GM19463 (cell line): ENCODE data around the gene CYP19A1.

Source experiments
- ATAC-seq: cut with Tn5 transposase; IDR thresholded peaks from one replicate; pipeline ENCODE4 v1.9.1; 2021; ENCODE audit warnings: mild to moderate bottlenecking, moderate library complexity; ENCODE audit not compliant: unreplicated experiment

CYP19A1 gene

DNA sequence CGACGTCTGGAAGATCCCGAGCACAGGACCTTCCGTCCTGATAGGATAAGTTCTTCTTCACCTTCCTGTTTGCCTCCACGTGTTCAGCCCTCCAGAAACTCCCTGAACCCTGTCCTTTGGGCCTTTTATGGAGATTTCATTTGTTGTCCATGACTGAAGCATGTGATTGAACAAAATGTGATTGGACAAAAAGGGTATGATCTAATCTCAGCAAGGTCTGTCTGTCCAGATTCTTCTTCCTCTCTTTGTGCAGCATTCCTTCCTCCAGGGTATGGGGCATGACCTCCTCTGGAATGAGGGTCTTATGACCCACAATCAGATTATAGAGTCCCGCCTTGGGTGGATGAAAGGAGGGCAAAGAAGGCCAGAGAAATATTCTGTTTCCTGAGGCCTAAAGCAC, at the start of gene CYP19A1:
TSS of gene CYP19A1 (minus strand) at position 101 of the 400 bp plus-strand sequence. CDS start 95,684 bp downstream, outside the sequence.
- ATAC-seq: no peak

DNA sequence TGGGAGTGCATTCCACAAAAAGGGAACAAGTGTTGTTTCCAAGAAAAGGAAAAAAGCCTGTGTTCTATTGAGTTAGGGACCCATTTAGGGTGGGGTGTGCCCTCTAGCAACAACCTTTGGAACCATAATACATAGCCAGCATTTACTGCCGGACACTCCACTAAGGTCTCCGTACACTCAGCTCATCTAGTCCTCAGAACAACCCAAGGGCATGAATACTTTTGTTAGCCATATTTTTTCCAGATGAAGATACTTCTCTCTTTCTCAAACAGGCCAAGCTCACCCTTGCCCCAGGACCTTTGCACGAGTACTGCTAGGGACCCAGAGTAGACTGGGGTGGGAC, 49.3 kb upstream of the CYP19A1 start:
- no peak for ATAC-seq

DNA sequence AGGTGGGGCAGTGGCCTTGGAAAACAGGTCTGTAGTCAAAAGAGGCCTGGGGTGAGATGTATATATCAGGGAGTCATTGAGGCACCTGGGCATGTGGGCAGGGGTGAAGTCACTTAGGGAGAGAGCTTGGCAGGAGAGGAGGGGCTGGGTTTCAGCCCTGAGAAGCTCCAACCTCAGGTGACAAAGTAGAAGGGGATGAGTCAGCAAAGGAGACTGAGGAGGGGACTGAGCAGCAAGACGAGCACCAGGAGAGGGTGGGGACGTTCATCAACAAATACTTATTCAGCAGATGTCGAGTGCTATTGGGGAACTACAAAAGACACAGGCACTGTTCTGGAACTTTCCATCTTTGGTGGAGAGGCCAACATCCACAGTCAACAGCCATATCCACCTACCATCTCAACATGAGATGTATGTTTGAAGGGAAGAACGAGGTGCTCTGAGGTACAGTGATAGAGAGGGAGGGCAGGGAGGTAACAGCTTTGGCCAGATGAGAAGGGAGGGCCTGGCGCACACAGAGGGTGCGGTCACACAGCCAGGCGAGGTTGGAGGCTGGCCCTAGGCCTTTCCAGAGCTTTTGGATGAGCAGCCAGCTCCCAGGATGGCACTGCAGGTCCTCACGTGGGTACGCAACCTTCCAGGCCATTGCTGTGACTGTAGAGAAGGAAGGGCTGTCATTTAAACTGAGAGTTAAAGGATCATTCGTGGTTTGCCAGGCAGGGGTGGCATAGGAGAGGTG, 48.7 kb upstream of the CYP19A1 start:
- no peak for ATAC-seq

DNA sequence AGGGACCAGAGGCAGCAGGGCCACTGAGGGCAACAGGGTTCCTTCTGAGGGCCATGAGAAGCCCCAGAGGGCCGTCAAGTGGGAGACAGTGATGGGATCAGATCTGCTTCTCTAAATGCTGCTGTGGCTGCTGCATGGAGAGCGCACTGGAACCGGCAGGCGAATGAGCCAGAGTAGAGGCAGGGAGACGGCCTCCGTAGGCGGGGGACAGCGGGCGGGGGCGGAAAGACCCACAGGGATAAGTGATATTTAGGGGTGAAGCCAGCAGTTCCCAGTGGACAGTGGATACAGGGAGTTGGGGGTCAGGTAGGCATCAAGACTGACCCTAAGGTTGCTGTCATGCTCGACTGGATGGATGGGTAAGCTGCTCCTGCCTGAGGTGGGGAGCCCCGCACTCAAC, 48.1 kb upstream of the CYP19A1 start:
- no peak for ATAC-seq

DNA sequence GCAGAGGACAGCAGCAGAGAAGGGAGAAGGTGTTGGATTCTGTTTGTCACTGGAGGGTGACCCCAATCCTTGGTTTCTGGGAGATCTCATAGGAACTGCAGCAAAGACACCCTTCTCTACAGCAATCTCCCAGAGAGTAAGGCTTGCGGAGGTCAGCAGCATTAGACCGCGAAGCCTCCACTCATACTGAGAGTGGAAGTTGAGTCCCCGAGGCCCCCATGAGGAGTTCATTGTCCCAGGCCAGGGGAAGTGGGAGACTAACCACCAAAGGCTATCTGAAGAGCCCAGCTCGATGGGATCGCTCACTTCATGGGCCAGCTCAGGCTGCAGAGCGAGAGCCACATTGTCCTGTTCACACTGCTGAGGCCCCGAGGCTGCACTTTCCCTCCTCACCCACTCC, 47.6 kb upstream of the CYP19A1 start:
- ATAC-seq: no peak

DNA sequence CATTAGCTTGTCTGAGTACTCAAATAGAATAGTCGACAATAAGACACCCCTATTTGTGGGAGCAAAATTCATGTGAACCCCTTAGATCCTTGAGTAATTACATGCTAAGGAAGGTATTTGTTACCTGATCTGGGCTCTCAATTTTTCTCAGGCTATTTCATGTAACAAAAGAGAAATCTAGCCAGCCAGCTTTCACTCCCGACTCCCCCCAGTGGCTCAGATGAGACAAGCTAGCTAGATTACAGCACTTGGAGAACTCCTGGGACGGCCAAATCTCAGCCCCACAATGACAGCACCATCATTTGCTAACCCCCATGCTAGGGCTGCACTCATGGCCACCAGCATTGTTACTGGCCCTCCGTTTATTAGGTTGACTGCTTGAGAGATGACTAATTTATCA, 44.4 kb upstream of the CYP19A1 start:
- ATAC-seq: no peak

DNA sequence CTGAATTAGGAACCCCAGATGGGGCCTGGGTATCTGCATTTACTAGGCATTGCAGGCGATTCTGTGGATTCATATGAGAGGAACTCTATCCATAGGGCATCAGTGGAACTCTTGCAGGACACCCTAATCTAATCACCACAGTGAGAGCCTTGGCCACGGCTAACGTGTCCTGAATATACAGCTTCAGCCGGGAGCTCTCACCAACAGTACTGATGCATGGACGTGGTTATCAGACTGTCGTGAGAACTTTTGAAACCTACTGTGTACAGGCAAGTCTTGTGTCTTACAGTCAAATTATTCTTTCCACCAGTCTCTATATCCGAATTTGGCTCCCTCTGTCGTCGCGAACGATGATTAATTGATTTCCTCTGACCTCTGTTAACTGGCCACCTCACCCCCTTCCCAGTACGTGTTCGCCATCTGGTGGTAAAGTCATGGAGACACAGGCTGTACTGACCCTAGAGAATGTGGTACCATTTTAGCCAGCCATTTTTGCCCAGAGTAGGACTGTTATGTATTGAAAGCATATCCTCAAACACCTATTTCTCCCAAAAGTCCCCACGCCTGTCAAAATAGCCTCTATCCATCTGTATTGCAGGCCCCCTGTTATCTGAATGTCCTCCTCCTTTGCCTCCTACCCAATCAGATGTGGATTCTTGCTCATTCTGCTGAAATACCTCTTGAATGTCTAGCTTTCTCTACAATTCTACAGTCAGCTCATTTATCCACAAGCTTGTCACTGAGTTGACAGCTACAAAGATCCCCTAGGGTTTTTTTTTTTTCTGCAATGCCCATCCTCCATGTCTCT, 42.8 kb upstream of the CYP19A1 start:
- ATAC-seq: peak; percentile 88

DNA sequence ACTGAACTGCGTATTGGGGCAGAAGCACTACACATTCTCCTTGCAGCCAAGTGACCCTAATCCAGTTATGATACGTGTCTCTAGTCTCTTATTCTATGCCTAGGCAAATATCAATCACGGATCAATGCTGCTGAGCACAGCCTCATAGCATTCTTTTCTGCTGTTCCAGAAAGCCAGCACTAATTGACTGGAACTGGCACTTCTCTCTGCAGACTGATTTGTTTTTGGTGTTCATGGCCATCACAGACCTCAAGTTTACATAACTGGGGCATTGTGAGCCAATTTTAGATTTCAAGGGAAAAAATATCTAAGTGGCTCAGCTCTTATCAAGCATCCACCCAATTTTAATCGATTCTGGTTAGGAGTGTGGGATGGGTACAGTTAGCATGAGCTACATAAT, 41.0 kb upstream of the CYP19A1 start:
- no peak for ATAC-seq

DNA sequence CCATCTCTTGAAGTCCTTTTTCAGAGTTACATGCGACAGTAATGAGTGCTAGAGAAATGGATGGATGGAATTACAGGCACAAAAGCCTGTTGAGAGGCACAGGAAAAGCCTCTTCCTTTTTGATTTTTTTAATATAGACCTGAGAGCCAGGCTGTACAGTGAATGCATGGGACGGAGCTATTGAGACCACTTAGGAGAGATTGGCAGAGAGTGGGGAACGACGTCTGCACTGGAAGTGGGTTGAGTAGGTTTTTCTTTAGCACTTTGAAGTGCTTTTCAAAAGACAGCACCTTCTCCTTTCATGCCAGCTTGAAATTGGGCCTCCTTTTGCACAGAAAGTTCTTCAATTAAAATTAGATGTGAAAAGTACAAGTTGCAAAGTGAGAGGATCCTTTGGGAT, 40.0 kb upstream of the CYP19A1 start:
- no peak for ATAC-seq

DNA sequence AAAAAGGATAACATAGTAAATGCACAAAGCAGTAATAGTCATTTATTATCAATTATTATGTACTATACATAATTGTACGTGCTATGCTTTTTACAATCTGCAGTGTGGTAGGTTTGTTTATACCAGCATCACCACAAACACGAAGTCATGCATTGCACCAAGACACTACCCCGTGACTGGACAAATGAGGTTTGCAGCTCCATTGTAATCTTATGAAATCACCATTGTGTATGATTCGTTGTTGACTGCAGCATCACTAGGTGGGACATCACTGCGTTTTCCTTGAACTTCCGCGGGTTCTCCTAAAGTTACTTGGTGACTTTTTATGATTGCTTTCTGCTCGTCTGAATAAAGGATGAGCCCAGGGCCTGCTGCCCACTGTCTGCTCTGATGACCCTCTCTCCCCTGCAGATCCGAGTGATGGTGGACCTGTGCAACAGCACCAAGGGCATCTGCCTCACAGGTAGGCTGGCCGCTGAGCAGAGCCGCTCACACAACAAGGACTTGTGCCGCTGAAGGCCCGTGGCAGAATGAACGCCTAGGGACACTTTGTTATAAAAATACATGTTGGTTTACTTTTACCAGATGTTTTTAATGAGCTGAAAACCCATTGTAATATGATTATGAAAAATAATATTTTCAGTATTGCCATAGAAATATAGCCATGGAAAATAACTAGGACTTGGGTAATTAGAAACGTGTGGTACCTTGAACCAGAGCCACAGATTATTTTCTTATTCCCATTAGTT, 38.8 kb upstream of the CYP19A1 start:
- ATAC-seq: no peak

DNA sequence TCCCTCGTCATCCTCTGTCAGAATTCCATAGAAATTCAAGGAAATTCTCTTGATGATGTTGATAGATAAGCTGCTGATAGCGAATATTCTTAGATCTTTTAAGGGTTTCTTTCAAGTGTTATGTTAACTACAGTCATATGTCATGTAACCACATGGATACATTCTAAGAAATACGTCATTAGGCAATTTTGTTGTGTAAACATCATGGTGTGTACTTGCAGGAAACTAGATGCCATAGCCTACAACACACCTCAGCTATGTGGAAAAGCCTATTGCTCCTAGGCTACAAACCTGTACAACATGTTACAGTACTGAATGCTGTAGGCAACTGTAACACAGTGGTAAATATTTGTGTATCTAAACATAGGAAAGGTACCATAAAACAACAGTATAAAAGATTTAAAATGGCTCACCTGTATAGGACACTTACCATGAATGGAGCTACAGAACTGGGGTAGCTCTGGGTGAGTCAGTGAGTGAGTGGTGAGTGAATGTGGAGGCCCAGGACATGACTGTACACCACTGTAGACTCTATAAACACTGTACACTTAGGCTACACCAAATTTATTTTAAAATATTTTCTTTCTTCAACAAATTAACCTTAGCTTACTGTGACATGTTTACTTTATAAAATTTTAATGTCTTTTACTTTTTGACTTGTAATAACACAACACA, 37.7 kb upstream of the CYP19A1 start:
- ATAC-seq: no peak

DNA sequence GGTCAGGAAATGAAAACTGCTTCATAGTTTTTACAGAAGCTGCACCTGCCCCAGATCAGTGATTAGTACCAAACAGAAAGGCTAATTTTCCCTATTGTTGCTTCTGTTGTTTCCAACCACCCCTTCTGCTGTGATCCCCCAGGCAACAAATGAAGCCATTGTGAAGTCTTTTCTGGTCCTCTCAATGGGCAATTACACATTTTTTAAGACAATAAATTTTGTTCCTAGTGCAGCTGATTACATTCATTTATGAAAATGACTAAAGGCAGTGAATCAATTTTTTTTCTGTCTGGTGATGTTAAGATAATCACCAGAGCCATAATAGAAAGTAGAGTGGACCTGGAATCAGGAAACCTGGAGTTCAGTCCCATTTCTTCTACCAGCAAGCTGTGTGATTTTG, 35.7 kb upstream of the CYP19A1 start:
- ATAC-seq: no peak

DNA sequence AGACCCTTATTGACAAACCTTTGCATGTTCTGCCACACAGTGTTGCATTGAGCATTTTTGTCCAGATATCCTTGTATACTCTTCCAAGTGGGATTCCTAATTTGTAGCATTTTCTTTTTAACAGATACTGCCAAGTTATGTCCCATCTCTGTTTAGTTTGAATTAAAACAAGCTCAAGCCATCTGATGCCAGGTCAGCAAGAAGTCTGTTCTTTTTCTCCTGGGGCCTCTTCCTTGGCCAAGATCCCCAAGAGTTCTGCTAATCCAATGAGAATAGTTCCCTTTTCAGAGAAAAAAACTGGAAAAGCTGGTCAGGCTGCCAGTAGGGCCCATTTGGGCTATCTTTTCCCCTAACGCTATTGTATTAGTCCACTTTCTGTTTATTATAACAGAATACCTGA, 32.9 kb upstream of the CYP19A1 start:
- no peak for ATAC-seq

DNA sequence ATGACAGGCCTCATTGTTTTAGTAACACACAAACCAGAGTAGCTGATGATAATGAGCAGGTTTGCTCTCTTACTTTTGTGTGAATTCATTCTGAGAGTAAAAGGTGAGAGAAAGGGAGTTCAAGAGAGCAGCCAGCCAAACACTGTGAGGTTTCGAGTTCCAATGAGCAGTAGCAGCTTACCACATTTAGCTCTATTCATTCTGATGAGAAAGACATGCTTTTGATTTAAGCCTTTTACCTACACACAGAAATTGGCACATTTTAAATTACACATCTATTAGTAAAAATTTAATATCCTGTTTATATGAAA, 31.0 kb upstream of the CYP19A1 start:
- ATAC-seq: peak; percentile 48

DNA sequence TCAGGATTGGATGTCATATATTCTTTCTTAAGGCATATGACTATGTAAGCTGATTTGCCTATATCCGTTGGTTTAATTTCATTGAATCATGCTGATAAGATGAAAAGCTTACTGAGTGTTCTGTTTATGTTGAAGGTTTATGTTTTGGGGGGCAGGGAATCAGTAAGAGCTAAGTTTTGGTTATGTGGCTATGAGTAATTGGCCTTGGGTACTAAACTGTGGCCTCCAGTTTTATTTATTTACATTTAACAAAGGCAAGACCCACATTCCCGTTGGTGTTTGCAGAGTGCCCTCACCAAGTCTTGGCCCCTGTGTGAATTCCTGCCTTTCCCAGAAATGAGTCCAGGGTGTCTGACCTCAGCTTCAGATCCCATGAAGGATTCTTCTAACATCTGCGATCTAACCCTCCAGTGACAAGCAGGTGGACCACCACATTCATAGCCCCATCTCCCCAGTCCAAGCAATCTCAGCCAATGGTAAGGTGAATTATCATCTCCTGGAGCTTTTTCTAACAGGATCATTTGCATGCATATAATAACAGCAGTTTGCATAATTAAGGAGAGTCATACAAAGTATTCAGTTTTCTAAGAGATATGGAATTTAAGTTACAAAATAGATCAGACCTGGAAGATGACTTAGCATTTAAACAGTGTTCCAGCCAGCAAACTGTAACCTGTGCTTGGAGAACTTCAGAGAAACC, 30.5 kb upstream of the CYP19A1 start:
- no peak for ATAC-seq

DNA sequence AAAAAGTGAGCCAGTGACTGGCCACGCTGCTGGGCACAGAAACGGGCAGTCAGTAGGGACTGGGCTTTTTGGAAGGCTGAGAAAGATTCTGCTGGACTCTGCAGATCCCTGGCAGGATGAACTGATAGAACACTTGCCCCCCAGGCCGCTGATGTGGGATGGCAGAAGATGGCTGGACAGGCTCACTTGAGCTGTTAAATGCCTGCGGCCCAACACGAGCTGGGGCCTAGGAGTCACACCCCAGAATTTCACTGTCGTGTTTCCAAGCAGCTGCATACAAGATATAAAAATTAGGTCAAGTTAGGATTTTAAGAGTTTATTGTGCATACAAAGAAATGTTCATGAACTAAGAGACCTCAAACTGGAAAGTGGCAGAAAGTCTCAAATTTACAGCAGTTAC, 29.9 kb upstream of the CYP19A1 start:
- no peak for ATAC-seq

DNA sequence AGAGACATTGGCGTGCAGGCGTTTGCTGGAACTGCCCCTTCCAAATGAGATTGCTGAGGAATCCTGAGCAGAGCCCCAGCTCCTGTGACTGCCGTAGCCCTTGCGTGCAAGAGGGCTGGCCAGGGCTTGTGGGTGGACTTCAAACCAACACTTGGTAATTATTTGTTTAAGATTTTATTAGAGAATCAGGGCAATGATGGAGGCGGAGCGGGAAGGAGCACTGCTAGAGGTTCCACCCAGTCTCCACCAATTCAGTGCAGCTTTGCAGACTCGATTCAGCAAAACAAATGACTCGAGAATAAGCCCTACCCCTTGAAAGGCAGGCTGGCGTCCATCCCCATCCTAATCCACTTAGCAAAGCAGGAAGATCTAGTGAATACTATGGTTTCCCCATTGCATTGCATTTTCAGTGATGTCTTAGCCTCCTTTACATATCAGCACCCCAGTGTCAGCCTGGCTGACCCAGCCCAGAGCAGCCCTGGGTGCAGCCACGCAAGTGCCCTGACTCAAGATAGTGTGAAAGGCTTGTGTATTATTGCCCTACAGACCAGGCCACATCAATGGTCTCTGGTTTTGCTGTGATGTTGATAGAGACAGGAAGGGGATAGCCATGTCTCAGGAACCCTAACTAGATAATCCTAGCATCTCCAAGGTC, 29.1 kb upstream of the CYP19A1 start:
- no peak for ATAC-seq

DNA sequence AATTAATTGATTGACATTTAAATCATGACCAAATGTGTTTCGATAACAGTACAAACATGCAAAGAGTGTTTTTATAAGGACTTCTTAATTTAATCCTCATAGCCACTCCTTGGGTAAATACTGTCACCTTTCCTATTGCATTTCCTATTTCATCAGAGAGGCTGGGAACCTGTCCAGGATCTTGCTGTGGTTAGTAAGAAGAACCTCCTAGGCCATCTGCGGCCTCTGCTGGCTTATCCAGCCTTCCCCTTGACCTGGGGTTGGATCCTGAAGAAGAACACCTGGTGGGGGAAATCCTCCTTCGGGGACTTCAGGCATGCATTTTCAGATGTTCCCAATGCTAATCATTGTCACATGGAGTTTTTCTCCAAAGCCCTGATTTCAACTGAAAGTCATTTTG, 28.5 kb upstream of the CYP19A1 start:
- ATAC-seq: no peak

DNA sequence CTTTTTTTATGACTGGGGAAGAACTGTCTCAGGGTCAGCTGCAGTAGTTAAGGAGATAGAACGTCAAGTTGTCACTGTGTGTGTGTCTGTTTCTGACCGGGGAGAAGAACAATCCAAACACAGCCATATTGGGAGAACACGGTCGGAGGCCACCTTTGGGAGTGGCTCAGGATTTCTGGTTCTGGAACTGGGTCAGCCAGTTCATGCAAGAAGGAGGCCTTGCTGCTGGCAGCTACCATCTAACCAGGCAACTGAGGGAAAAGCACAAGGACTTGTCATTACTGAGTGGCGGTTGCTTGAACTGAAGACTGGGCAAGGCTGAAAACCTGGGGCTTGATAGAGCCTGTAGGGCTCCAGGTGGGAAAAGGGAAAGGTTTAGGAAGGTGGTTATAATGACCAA, 27.7 kb upstream of the CYP19A1 start:
- no peak for ATAC-seq

DNA sequence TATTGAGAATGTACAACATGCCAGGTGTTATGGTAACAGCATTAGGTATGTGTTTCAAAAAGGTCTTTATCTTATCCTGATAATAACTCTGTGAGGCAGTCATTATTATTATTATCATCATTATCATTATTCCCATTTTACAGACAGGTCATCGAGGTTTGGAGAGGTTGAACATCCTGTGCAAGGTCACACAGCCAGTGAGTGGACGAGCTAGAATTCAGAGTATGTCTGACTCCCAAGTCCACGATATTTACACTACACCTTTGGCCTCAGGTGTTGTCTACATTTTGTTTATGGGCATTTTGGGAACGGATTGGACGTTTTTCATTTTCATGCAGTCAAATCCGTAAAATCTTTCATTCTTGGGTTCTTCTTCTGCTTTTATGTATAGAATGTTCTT, 27.0 kb upstream of the CYP19A1 start:
- no peak for ATAC-seq
